H9 (cell line): Measurements from ENCODE around the gene RASSF9. TPM values are rescaled to one million over a fixed set of nuclear protein-coding genes. Genes with fewer than 3 reads are reported as not detected.

Experiments
- DNase-seq: peaks from one replicate; pipeline ENCODE4 v3.0.0-alpha.2; 2017
- H2AFZ ChIP-seq: one replicate; pipeline ENCODE4 v1.6.1; 2013; ENCODE audit warnings: mild to moderate bottlenecking, low read length, control low read depth, moderate library complexity
- H2AK5ac ChIP-seq: 2 replicates; pipeline ENCODE4 v1.6.1; 2013; ENCODE audit warnings: low read length, control low read depth, mixed read lengths; ENCODE audit not compliant: insufficient read length
- H2BK120ac ChIP-seq: one replicate; pipeline ENCODE4 v1.6.1; 2013; ENCODE audit warnings: low read depth, mild to moderate bottlenecking, low read length, control low read depth, inconsistent platforms; ENCODE audit not compliant: poor library complexity, severe bottlenecking
- H2BK12ac ChIP-seq: 2 replicates; pipeline ENCODE4 v1.6.1; 2013; ENCODE audit warnings: low read length, control low read depth, mixed read lengths, low read depth; ENCODE audit not compliant: insufficient read length
- H2BK15ac ChIP-seq: 2 replicates; pipeline ENCODE4 v1.6.1; 2013; ENCODE audit warnings: low read depth, low read length, control low read depth
- H2BK20ac ChIP-seq: one replicate; pipeline ENCODE4 v1.6.1; 2013; ENCODE audit warnings: low read depth, mild to moderate bottlenecking, low read length, control low read depth, inconsistent platforms; ENCODE audit not compliant: poor library complexity, severe bottlenecking
- H2BK5ac ChIP-seq: 2 replicates; pipeline ENCODE4 v1.6.1; 2013; ENCODE audit warnings: low read length, control low read depth, mixed read lengths; ENCODE audit not compliant: insufficient read length
- H3K14ac ChIP-seq: 2 replicates; pipeline ENCODE4 v1.6.1; 2013; ENCODE audit warnings: low read length, control low read depth; ENCODE audit not compliant: insufficient read depth
- H3K18ac ChIP-seq: 2 replicates; pipeline ENCODE4 v1.6.1; 2013; ENCODE audit warnings: low read depth, mild to moderate bottlenecking, mixed read lengths, low read length, control low read depth; ENCODE audit not compliant: insufficient read length
- H3K23ac ChIP-seq: 2 replicates; pipeline ENCODE4 v1.6.1; 2013; ENCODE audit warnings: low read length, control low read depth, mixed read lengths, low read depth; ENCODE audit not compliant: insufficient read length
- H3K23me2 ChIP-seq: 2 replicates; pipeline ENCODE4 v1.6.1; 2013; ENCODE audit warnings: low read depth, mild to moderate bottlenecking, mixed read lengths, low read length, control low read depth; ENCODE audit not compliant: insufficient read length, poor library complexity, severe bottlenecking
- H3K27ac ChIP-seq: 2 replicates; pipeline ENCODE4 v1.5.1; 2013; ENCODE audit warnings: low read length, control low read depth, mixed read lengths, low read depth; ENCODE audit not compliant: insufficient read length
- H3K27me3 ChIP-seq: 2 replicates; pipeline ENCODE4 v1.6.1; 2013; ENCODE audit warnings: low read length, control low read depth, inconsistent platforms; ENCODE audit not compliant: insufficient read depth
- H3K4ac ChIP-seq: 2 replicates; pipeline ENCODE4 v1.6.1; 2013; ENCODE audit warnings: low read depth, mild to moderate bottlenecking, control low read depth, inconsistent platforms, low read length, moderate library complexity
- H3K4me1 ChIP-seq: 2 replicates; pipeline ENCODE4 v1.6.1; 2013; ENCODE audit warnings: low read length, control low read depth, inconsistent platforms; ENCODE audit not compliant: insufficient read depth
- H3K4me2 ChIP-seq: 2 replicates; pipeline ENCODE4 v1.6.1; 2013; ENCODE audit warnings: low read length, control low read depth, mixed read lengths; ENCODE audit not compliant: insufficient read length, insufficient read depth
- H3K56ac ChIP-seq: 2 replicates; pipeline ENCODE4 v1.6.1; 2013; ENCODE audit warnings: low read depth, mild to moderate bottlenecking, mixed read lengths, low read length, control low read depth; ENCODE audit not compliant: insufficient read length
- H3K79me1 ChIP-seq: 2 replicates; pipeline ENCODE4 v1.6.1; 2013; ENCODE audit warnings: low read depth, mild to moderate bottlenecking, moderate library complexity, low read length, control low read depth, inconsistent platforms; ENCODE audit not compliant: insufficient read depth, poor library complexity, severe bottlenecking
- H3K79me2 ChIP-seq: 2 replicates; pipeline ENCODE4 v1.6.1; 2013; ENCODE audit warnings: low read length, control low read depth, inconsistent platforms; ENCODE audit not compliant: insufficient read depth
- H3K9ac ChIP-seq: 2 replicates; pipeline ENCODE4 v1.6.1; 2013; ENCODE audit warnings: low read length, control low read depth, mixed read lengths; ENCODE audit not compliant: insufficient read length; ENCODE audit errors: extremely low read depth
- H3K9me3 ChIP-seq: one replicate; pipeline ENCODE4 v1.6.1; 2013; ENCODE audit warnings: low read depth, low read length, inconsistent platforms; ENCODE audit not compliant: control insufficient read depth
- H3T11ph ChIP-seq: one replicate; pipeline ENCODE4 v1.6.1; 2013; ENCODE audit warnings: mild to moderate bottlenecking, low read length, control low read depth, inconsistent platforms
- H4K20me1 ChIP-seq: one replicate; pipeline ENCODE4 v1.6.1; 2013; ENCODE audit not compliant: control insufficient read depth, insufficient read length, insufficient read depth
- H4K5ac ChIP-seq: 2 replicates; pipeline ENCODE4 v1.6.1; 2013; ENCODE audit warnings: low read depth, mild to moderate bottlenecking, mixed read lengths, low read length, control low read depth; ENCODE audit not compliant: insufficient read length
- H4K8ac ChIP-seq: replicated peaks from 2 replicates; pipeline ENCODE4 v1.6.1; 2013; ENCODE audit warnings: low read length, control low read depth, mixed read lengths, low read depth; ENCODE audit not compliant: insufficient read length
- H4K91ac ChIP-seq: 2 replicates; pipeline ENCODE4 v1.6.1; 2013; ENCODE audit warnings: low read depth, mild to moderate bottlenecking, moderate library complexity, mixed read lengths, low read length, control low read depth; ENCODE audit not compliant: insufficient read length
- H3K27ac Mint-ChIP-seq, 3 experiments: 2 replicates in 2 of 3; 3 replicates in 1 of 3; pipeline ENCODE4 v1.8.0; 2020 to 2021; ENCODE audit warnings: mixed read lengths in 3 of 3, mild to moderate bottlenecking in 1 of 3, moderate library complexity in 1 of 3
- H3K27me3 Mint-ChIP-seq: 2 replicates; pipeline ENCODE4 v1.8.0; 2021; ENCODE audit warnings: low read depth, mild to moderate bottlenecking, moderate library complexity, mixed read lengths
- H3K36me3 Mint-ChIP-seq, 3 experiments: 2 replicates in 2 of 3; 3 replicates in 1 of 3; pipeline ENCODE4 v1.8.0; 2020 to 2021; ENCODE audit warnings: low read depth in 3 of 3, mixed read lengths in 3 of 3; ENCODE audit not compliant: insufficient read depth in 1 of 3
- H3K4me1 Mint-ChIP-seq, 2 experiments: 2 replicates each; pipeline ENCODE4 v1.8.0; 2020; ENCODE audit warnings: mixed read lengths in 2 of 2
- H3K4me3 Mint-ChIP-seq, 2 experiments: 2 replicates in 1 of 2; 3 replicates in 1 of 2; pipeline ENCODE4 v1.8.0; 2020 to 2021; ENCODE audit warnings: mild to moderate bottlenecking in 2 of 2, mixed read lengths in 2 of 2, moderate library complexity in 1 of 2
- H3K9me3 Mint-ChIP-seq, 2 experiments: 2 replicates in 1 of 2; 3 replicates in 1 of 2; pipeline ENCODE4 v1.8.0; 2020; ENCODE audit warnings: mild to moderate bottlenecking in 2 of 2, mixed read lengths in 2 of 2, moderate library complexity in 1 of 2
- CTCF ChIP-seq: fragments of 200-600 bp; sonication (generic); conservative IDR thresholded peaks from 3 replicates; pipeline ENCODE4 v1.8.0; 2021; ENCODE audit warnings: antibody characterized with exemption, mild to moderate bottlenecking
- WGBS: extraction: QIAGEN DNeasy Blood & Tissue Kit; methylation state at CpG from one replicate; pipeline ENCODE4 v1.1.7; 2013; ENCODE audit warnings: missing lambda C conversion rate, low lambda C conversion rate, mixed read lengths; ENCODE audit not compliant: insufficient read length; ENCODE audit errors: extremely low coverage; 5-methylcytosine and 5-hydroxymethylcytosine counted together
- total RNA-seq: library from RNA; stranded (reverse); gene quantifications from 2 replicates; pipeline ENCODE4 v1.2.1, GENCODE V29; 2021

RASSF9 gene
- total RNA-seq, 1 experiment from 2014 or later, result 0.04 TPM

GRCh38 chr12:85865890-85866289, 29.7 kb upstream of the RASSF9 start:
- Histone ChIP-seq H3T11ph (no peak overlapping the region), H4K5ac (no peak overlapping the region), H2BK15ac (no peak overlapping the region), H3K23ac (no peak overlapping the region), H3K4me1 (no peaks in the 10 kb centered on the region), H4K8ac (no peak overlapping the region), H2AFZ (no peak overlapping the region), H3K79me1 (no peaks in the 10 kb centered on the region), H2BK12ac (no peak overlapping the region), H4K91ac (no peak overlapping the region), H2AK5ac (no peak overlapping the region), H4K20me1 (no peaks in the 10 kb centered on the region), H2BK120ac (no peak overlapping the region), H3K4me2 (no peak overlapping the region), H3K4ac (no peak overlapping the region), H3K9me3 (no peaks in the 10 kb centered on the region), H2BK5ac (no peak overlapping the region), H3K27ac (no peak overlapping the region), H3K56ac (no peak overlapping the region), H3K79me2 (no peaks in the 10 kb centered on the region), H2BK20ac (no peak overlapping the region), H3K23me2 (no peaks in the 10 kb centered on the region), H3K9ac (no peak overlapping the region), H3K18ac (no peak overlapping the region), H3K14ac (no peak overlapping the region), H3K27me3 (no peaks in the 10 kb centered on the region)
- Mint-ChIP-seq H3K9me3 (peaks cover 0 to 3% of the 10 kb centered on the region in 2 experiments; a peak in 2 of 5 replicates), H3K4me3 (no peak overlapping the region), H3K27ac (no peak overlapping the region), H3K27me3 (no peaks in the 10 kb centered on the region), H3K4me1 (peaks cover 0 to 4% of the 10 kb centered on the region in 2 experiments; a peak in 1 of 4 replicates), H3K36me3 (peaks cover 0 to 8% (median 6%) of the 10 kb centered on the region in 3 experiments; a peak in 4 of 7 replicates)
- DNase-seq, result no peak
- no CpG with 5 or more reads among the region's 6 CpGs for WGBS
- no peak for TF ChIP-seq CTCF
